HG03045 (cell line): ENCODE results near the gene CYP2R1.
"Not testable (repeated sequence)": the region's sequence is repeated elsewhere in the genome, so short reads cannot be mapped to it uniquely, and the experiment has no call there.

Experiments
- ATAC-seq: cut with Tn5 transposase; IDR thresholded peaks from one replicate; pipeline ENCODE4 v1.9.1; 2021; ENCODE audit warnings: mild to moderate bottlenecking, moderate library complexity; ENCODE audit not compliant: unreplicated experiment

Gene CYP2R1

GRCh38 chr11:14894657-14895598 is 2.9 kb upstream of the CYP2R1 start:
- no peak for ATAC-seq

DNA sequence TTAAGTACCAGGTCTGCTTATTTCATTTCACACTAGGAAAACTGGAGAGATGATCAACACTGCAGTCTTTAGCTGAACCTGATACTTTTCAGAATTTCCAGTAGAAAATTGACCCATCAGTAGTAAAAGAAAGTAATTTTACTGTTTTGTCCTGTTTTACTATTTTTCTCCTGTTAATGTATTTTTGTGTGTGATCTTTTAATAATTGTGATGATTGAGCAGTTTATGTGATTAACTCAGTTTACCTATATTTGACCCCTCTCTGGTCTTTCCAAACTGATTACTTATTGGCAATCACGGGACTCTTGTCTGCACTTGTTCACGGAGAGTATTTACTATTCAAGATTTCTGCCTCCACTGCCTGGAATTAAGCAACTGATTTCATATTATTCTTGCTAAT is 546 bp upstream of the CYP2R1 start:
- no peak for ATAC-seq

DNA sequence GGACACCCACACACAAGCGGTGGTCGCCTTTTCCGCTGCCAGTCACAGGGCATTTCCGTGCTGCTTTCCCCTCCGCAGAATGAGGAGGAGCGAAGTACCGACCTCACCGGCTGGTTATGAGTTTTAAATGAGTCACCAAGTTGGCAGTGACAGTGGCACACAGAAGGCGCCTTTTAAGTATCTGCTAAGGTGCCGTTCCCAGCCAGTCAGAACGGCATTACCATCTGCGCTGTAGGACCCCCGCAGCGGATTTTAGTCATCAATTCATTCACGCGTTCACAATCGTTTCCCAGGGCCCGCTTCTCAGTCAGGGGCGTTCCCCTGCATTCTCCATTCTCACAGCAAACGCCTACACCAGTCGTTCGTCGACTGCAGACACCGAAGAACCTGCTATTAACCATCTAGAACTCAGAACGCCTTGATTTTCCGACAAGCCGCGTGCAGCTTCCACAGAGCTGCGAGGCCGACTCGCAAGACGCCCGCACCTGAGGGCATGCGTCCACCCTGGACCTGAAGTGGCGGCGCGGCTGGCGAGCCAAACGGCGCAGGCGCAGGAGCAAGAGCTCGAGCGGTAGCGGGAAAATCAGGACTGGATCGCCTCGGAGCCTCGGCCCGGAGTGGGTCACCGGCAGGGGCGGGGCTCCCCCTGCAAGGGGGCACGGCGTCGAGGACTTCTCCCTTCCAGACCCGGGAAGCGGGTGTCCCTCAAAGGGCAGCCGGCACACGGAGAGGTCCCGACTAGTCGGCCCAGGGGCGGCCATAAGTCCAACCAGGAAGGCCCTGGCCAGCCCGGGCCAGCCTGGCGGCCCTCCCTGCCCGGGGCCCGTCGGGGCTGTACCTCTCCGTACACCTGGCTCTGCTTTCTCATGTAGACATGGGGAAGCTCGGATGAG is 642 bp downstream of the CYP2R1 start:
- peak; percentile 57 for ATAC-seq

GRCh38 chr11:14886513-14886912 is 5.5 kb downstream of the CYP2R1 start:
- no peak for ATAC-seq

- ATAC-seq: no peak
Observed at GRCh38 chr11:14884667-14885273, 7.3 kb downstream of the CYP2R1 start.

- ATAC-seq: not testable (repeated sequence)
Observed at GRCh38 chr11:14883683-14884082, 8.3 kb downstream of the CYP2R1 start.

GRCh38 chr11:14882196-14882595 is 9.8 kb downstream of the CYP2R1 start:
- ATAC-seq: no peak

DNA sequence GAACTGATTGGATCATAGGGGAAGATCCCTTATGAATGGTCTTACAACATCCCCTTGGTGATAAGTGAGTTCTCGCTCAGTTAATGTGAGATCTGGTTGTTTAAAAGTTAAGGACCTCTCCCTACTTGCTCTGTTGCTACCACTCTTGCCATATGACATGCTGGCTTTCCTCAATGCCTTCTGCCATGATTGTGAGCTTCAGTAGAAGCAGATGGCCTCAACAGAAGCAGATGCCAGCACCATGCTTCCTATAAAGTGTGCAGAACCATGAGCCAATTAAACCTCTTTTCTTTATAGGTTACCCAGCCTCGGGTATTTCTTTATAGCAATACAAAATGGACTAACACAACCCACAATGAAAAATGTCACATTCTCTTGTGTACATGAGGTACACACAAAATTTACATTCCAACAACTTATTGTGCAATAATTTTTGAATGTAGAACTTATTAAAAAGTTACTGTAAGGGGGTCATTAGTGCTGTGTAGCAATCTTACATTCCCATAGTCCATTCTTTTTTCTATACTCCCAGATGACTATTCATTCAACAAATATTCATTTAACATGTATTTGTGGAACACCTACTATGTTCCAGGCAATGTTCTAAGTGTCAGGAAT is 10.3 kb downstream of the CYP2R1 start:
- ATAC-seq: no peak

DNA sequence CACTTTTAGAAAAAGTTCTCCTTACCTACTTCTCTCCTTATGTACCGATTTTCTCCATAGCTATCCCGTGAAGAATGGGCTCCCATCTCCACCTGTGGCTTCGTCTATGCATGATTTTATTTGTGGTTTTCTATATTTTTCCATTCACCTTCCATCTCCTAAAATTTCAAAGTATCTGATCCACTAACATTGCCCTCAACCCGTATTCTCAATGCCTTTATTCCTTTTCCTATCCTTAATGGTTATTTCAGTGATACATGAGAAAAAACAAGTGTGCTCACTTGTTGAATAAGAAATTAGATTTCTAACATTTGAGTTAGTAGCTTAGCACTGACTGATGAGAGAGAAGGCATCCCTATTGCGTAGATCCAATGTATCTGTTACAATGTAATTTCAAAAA is 16.9 kb downstream of the CYP2R1 start:
- no peak for ATAC-seq

DNA sequence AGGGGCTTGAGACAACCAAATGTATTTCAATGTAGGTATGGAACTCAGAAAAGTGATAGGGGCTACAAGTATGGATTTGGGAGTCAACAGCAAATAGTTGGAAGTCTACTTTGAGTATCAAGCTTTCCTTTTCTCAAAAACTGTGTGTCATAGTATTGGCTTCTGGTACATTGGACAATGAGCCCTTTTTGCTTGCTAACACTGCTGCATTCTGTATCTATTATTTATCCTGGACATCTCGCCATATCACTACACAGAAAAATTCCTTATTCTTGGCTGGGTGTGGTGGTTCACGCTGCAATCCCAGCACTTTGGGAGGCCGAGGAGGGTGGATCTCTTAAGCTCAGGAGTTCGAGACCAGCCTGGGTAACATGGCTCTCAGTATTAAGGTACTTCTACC is 18.4 kb downstream of the CYP2R1 start:
- no peak for ATAC-seq

- ATAC-seq: no peak
Observed at GRCh38 chr11:14872032-14872431, 20.0 kb downstream of the CYP2R1 start.

GRCh38 chr11:14863775-14864174 is 28.3 kb downstream of the CYP2R1 start:
- not testable (repeated sequence) for ATAC-seq

DNA sequence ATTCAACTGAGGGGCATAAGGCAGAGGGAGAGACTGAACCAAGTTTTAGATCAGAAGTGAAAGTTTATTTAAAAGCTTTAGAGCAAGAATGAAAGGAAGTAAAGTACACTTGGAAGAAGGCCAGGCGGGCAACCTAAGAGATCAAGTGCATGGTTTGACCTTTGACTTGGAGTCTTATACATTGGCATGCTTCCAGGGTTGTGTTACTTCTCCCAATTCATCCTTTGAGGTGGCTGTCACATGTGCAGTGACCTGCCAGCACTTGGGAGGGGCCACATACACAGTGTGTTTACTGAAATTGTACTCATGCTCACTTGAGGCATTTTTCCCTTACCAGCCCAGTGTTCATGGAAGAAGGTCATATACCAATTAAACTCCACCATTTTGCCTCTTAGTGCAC is 30.4 kb downstream of the CYP2R1 start:
- no peak for ATAC-seq

DNA sequence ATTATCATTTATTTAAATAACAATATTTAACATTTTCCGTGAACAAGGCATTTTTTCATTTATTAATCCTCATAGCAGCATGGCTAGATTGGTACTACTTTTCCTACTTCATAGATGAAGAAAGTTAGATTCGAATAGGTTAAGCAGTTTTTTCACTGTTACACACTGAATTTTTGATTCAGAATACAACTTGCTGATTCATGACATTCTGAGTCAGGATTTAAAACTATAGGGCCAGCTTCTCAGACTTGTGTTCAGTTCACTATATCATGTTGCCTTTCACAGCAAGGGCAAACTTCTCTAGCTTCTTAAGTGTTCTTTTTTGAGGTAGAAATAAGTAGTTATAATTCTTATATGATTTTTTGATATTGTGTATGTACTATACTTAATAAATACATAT is 31.5 kb downstream of the CYP2R1 start:
- ATAC-seq: no peak

DNA sequence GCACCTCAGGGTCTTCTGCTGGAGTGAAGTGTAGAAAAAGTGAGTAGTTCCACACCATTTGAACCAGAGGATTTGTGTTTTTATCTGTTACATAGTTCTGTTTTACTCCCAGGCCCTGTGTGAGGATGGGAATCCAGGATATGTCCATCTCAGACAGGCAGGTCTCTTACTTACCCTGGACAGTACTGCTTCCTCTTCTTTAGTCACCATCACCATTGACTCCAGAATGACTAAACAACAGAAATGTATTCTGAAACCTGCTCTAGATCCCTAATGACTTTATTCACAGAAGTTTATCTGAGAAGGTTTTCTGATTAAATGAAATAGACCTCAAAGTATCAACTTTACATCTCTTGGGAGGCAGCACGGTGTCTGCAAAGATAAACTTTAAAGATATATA is 33.6 kb downstream of the CYP2R1 start:
- ATAC-seq: no peak

GRCh38 chr11:14857621-14858020 is 34.4 kb downstream of the CYP2R1 start:
- ATAC-seq: no peak

DNA sequence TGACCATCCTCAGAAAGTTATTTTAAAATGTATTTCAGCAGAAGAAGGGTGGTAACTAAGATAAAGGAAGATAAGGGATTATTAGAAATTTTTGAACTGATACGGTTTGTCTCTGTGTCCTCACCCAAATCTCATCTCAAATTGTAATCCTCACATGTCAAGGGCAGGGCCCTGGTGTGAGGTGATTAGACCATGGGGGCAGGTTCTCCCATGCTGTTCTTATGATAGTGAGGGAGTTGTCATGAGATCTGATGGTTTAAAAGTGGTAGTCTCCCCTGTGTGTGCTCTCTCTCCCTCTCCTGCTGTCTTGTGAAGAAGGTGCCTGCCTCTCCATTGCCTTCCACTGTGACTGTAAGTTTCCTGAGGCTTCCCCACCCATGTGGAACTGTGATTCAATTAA is 36.1 kb downstream of the CYP2R1 start:
- ATAC-seq: no peak

DNA sequence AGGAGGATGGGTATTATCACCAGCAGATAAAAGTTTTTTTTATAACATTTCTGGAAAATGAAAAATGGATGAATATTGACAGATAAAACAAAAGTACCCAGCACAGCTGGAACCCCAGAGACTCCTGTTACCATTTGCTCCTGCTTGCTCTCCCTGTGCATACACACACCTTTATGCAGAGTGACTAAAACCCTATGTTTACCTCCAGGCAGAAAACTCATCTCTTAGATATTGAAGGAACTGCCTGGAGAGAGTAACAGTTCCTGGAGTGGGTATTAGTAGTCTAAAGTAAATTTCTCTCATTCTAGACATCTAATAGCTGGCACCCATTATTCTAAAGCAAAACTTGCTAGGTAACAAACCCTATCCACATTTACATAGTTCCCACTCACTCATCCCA is 38.0 kb downstream of the CYP2R1 start:
- ATAC-seq: no peak

GRCh38 chr11:14852571-14853177 is 39.4 kb downstream of the CYP2R1 start:
- ATAC-seq: no peak

- ATAC-seq: no peak
Observed at GRCh38 chr11:14842002-14842401, 50.0 kb downstream of the CYP2R1 start.
